SU-DHL-6 (cell line): ENCODE measurements around the gene SLC34A3.

Experiments used
- EZH2phosphoT487 ChIP-seq: fragments of 200-600 bp; sonication (generic), shearing (Covaris generic); conservative IDR thresholded peaks from 2 replicates; pipeline ENCODE4 v1.6.1; 2018; ENCODE audit warnings: mild to moderate bottlenecking, antibody characterized with exemption, low read length, moderate library complexity, mixed read lengths
- TF ChIP-seq, protein P1 (sequence below): fragments of 200-600 bp; sonication (generic); IDR thresholded peaks from one replicate; pipeline ENCODE4 v1.5.1; 2017; ENCODE audit warnings: antibody characterized with exemption, mild to moderate bottlenecking, low read length, moderate library complexity; ENCODE audit not compliant: insufficient read depth, poor library complexity, severe bottlenecking

DNA sequence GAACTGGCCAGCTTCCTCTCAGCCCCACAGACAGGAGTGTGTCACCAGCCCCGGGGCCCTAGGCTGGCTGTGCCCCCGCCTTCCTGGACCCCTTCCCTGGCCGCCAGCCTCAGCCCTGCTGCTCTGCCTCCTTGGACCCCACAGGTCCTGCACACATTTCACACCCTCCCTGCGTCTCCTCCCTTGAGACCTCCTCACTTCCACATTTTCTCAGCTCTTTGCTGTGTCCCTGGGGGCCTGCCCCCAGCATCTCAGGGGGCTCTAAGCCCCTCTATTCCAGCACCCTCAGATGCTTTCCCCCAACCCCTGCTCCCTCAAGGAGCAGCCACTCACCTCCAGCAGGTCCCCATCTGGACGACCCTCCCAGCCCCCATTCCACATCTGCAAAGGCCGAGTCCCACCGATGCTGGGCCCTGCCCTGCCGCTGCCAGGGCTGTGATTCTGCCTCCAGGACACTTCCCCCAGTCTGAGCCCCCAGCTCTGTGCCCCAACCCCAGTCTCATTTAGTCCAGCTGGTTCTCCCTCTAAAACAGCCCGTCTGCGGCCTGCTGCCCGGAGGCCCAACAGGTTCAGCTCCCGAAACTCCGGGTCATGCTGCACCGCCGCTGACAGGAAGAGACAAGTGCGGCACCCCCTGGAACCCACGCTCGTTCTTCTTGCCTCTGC, 4.2 kb downstream of the SLC34A3 start:
- TF ChIP-seq, protein P1, sequence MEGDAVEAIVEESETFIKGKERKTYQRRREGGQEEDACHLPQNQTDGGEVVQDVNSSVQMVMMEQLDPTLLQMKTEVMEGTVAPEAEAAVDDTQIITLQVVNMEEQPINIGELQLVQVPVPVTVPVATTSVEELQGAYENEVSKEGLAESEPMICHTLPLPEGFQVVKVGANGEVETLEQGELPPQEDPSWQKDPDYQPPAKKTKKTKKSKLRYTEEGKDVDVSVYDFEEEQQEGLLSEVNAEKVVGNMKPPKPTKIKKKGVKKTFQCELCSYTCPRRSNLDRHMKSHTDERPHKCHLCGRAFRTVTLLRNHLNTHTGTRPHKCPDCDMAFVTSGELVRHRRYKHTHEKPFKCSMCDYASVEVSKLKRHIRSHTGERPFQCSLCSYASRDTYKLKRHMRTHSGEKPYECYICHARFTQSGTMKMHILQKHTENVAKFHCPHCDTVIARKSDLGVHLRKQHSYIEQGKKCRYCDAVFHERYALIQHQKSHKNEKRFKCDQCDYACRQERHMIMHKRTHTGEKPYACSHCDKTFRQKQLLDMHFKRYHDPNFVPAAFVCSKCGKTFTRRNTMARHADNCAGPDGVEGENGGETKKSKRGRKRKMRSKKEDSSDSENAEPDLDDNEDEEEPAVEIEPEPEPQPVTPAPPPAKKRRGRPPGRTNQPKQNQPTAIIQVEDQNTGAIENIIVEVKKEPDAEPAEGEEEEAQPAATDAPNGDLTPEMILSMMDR: no peak
- TF ChIP-seq EZH2phosphoT487: no peak
